PC-9 (cell line): ENCODE data around the gene NAGK. TPM values are rescaled to one million over a fixed set of nuclear protein-coding genes. Genes with fewer than 3 reads are reported as not detected.
A peak's percentile ranks its signal among the peaks of the same experiment; 100 is the strongest.

Source experiments
- BruUV-seq: library from RNA; stranded (reverse); fragments of 400-500 nt; replicated peaks from 2 replicates; lab custom pipeline; 2021; lab: Mats Ljungman, UMichigan
- CTCF ChIA-PET: fragments of 300-600 bp; sonication (Branson Sonifier 250); formaldehyde crosslinking; loops from one replicate; lab custom pipeline; 2022; ENCODE audit warnings: antibody characterized with exemption; lab: Charles Lee
- POLR2A ChIA-PET: fragments of 300-600 bp; sonication (Branson Sonifier 250); formaldehyde crosslinking; loops from one replicate; lab custom pipeline; 2022; ENCODE audit warnings: antibody characterized with exemption; ENCODE audit not compliant: unreplicated experiment; lab: Charles Lee
- DNase-seq, 2 experiments: peaks; one replicate each; pipeline versions ENCODE4 v3.0.0 to v3.0.0-alpha.2; 2015 to 2022; ENCODE audit warnings: mixed read lengths in 1 of 2
- H2AFZ ChIP-seq: fragments of 200-600 bp; sonication (generic); 2 replicates; pipeline ENCODE4 v1.8.1; 2017; ENCODE audit warnings: antibody characterized with exemption
- H3F3A ChIP-seq: fragments of 200-600 bp; sonication (generic); 2 replicates; pipeline ENCODE4 v1.8.1; 2017; ENCODE audit warnings: antibody characterized with exemption, mild to moderate bottlenecking, low read depth; ENCODE audit not compliant: insufficient read depth
- H3K27ac ChIP-seq: fragments of 200-600 bp; sonication (generic); 2 replicates; pipeline ENCODE4 v1.6.1; 2016; ENCODE audit warnings: mixed run types
- H3K27me3 ChIP-seq: fragments of 200-600 bp; sonication (generic); 2 replicates; pipeline ENCODE4 v1.6.1; 2016; ENCODE audit warnings: low read depth, mixed run types; ENCODE audit not compliant: insufficient read depth
- H3K36me3 ChIP-seq: fragments of 200-600 bp; sonication (generic); 2 replicates; pipeline ENCODE4 v1.6.1; 2016; ENCODE audit warnings: low read depth, mixed run types
- H3K4me1 ChIP-seq: fragments of 200-600 bp; sonication (generic); replicated peaks from 2 replicates; pipeline ENCODE4 v1.6.1; 2016; ENCODE audit warnings: mixed run types; ENCODE audit not compliant: insufficient read depth
- H3K4me2 ChIP-seq: fragments of 200-600 bp; sonication (generic); 2 replicates; pipeline ENCODE4 v1.6.1; 2017; ENCODE audit warnings: mixed run types
- H3K4me3 ChIP-seq: fragments of 200-600 bp; sonication (generic); 2 replicates; pipeline ENCODE4 v1.6.1; 2016; ENCODE audit warnings: mixed run types
- H3K79me2 ChIP-seq: fragments of 200-600 bp; sonication (generic); 2 replicates; pipeline ENCODE4 v1.6.1; 2017; ENCODE audit warnings: low read depth, mixed run types
- H3K9me2 ChIP-seq: fragments of 200-600 bp; sonication (generic); 2 replicates; pipeline ENCODE4 v1.8.1; 2017; ENCODE audit warnings: mild to moderate bottlenecking; ENCODE audit not compliant: insufficient read depth
- H3K9me3 ChIP-seq: fragments of 200-600 bp; sonication (generic); 2 replicates; pipeline ENCODE4 v1.8.1; 2016; ENCODE audit warnings: low read depth; ENCODE audit not compliant: insufficient read depth
- H4K20me1 ChIP-seq: fragments of 200-600 bp; sonication (generic); 2 replicates; pipeline ENCODE4 v1.8.1; 2017; ENCODE audit not compliant: insufficient read depth
- CTCF ChIP-seq: fragments of 200-600 bp; sonication (generic); conservative IDR thresholded peaks from 2 replicates; pipeline ENCODE4 v1.6.1; 2017; ENCODE audit warnings: mixed run types, antibody characterized with exemption, mild to moderate bottlenecking, moderate library complexity
- EZH2 ChIP-seq: fragments of 200-600 bp; sonication (generic); IDR thresholded peaks from 2 replicates; pipeline ENCODE4 v1.8.0; 2017; ENCODE audit warnings: antibody characterized with exemption, low read depth
- intact Hi-C: fragments of 100-400 bp; cut with micrococcal nuclease; formaldehyde crosslinking; loops from one replicate; pipeline ENCODE4 v1.10.0; 2022; ENCODE audit not compliant: unreplicated experiment
- total RNA-seq: library from RNA; stranded (reverse); gene quantifications from 2 replicates; pipeline ENCODE4 v1.2.3, GENCODE V29; 2021

The NAGK gene
- total RNA-seq, 1 experiment from 2014 or later = 34.1 TPM

- DNase-seq = peak in 1 of 2 experiments; percentile 45
- H3K79me2 ChIP-seq = peaks cover 24% of the 10 kb centered on the region
- H3K27ac ChIP-seq = no peak overlapping the region
- H2AFZ ChIP-seq = no peak overlapping the region
- H3F3A ChIP-seq = peaks cover 7% of the 10 kb centered on the region; the same call in 1 of the 2 replicates
- POLR2A ChIA-PET = no interaction called here
- no peak overlapping the region for H3K4me3 ChIP-seq
- no peak overlapping the region for H3K4me2 ChIP-seq
- no peaks in the 10 kb centered on the region for H3K9me3 ChIP-seq
- TF ChIP-seq EZH2 (no peak), CTCF (no peak)
- no peaks in the 10 kb centered on the region for H4K20me1 ChIP-seq
- H3K4me1 ChIP-seq = peaks cover 23% of the 10 kb centered on the region
- intact Hi-C loops = no loop called here
- no peaks in the 10 kb centered on the region for H3K36me3 ChIP-seq
- no peaks in the 10 kb centered on the region for H3K9me2 ChIP-seq
- CTCF ChIA-PET = no interaction called here
- H3K27me3 ChIP-seq = no peaks in the 10 kb centered on the region
- no TSS peak for BruUV-seq
Observed at GRCh38 chr2:71071681-71072398, 3.4 kb downstream of the NAGK start.

DNA sequence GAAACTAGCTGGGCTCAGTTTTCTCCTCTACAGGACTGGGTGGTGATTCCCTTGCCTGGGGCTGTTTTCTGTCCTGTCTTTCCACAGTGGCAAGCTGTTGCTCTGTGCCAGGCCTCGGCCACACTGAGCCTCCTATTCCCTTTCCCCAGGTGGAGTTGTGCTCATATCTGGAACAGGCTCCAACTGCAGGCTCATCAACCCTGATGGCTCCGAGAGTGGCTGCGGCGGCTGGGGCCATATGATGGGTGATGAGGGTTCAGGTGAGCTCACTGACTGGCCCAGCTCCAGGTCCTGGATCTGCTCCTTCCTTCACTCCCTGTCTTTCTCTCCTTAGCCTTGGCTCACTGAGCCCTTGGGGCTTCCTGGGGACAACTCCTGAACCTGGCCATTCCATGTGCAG is 4.0 kb downstream of the NAGK start:
- Histone ChIP-seq H3K9me3 (no peaks in the 10 kb centered on the region), H2AFZ (no peak overlapping the region), H3K27me3 (no peaks in the 10 kb centered on the region), H3K4me3 (no peak overlapping the region), H3K27ac (no peak overlapping the region), H3K9me2 (no peaks in the 10 kb centered on the region), H4K20me1 (no peaks in the 10 kb centered on the region), H3K36me3 (no peaks in the 10 kb centered on the region), H3F3A (peaks cover 5% of the 10 kb centered on the region; the same call in 1 of the 2 replicates), H3K4me1 (peaks cover 16% of the 10 kb centered on the region), H3K79me2 (peaks cover 24% of the 10 kb centered on the region), H3K4me2 (no peak overlapping the region)
- TF ChIP-seq EZH2 = no peak
- no peak for TF ChIP-seq CTCF
- ChIA-PET CTCF (no interaction called here), POLR2A (no interaction called here)
- DNase-seq = no peak
- no TSS peak for BruUV-seq
- intact Hi-C loops = no loop called here

DNA sequence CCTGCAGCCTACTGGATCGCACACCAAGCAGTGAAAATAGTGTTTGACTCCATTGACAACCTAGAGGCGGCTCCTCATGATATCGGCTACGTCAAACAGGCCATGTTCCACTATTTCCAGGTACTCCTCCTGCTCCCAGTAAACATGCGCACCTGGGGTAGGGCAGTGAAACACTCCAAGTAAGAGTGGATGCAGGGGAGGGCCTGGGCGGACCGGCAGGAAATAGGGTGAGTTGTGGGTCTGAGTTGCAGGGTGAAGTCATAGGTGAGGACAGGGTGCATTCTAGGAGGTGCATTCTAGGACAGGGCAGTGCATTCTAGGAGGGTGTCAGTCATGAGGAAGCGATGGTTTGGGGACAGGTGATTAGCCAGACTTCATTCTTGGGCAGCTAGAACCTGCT is 5.0 kb downstream of the NAGK start:
- Histone ChIP-seq H3K36me3 (no peaks in the 10 kb centered on the region), H3K4me1 (peaks cover 16% of the 10 kb centered on the region), H3F3A (peaks cover 5% of the 10 kb centered on the region; the same call in 1 of the 2 replicates), H3K27me3 (no peaks in the 10 kb centered on the region), H3K9me3 (no peaks in the 10 kb centered on the region), H3K4me3 (no peak overlapping the region), H3K9me2 (no peaks in the 10 kb centered on the region), H2AFZ (no peak overlapping the region), H3K79me2 (peaks cover 21% of the 10 kb centered on the region), H3K4me2 (no peak overlapping the region), H3K27ac (no peak overlapping the region), H4K20me1 (no peaks in the 10 kb centered on the region)
- BruUV-seq = no TSS peak
- ChIA-PET POLR2A (interaction anchor here (0.7 kb wide), 1 partner anchor 563 kb away, joined by 15 read pairs; no protein-coding TSS in a partner anchor), CTCF (interaction anchor here (0.6 kb wide), 1 partner anchor 23 kb away, joined by 6 read pairs; no protein-coding TSS in a partner anchor)
- TF ChIP-seq CTCF (no peak), EZH2 (no peak)
- intact Hi-C loops = no loop called here
- no peak for DNase-seq
